ENCODE results near the gene TMEM143.
"Not testable (repeated sequence)": the region's sequence is repeated elsewhere in the genome, so short reads cannot be mapped to it uniquely, and the experiment has no call there.

Gene TMEM143

DNA sequence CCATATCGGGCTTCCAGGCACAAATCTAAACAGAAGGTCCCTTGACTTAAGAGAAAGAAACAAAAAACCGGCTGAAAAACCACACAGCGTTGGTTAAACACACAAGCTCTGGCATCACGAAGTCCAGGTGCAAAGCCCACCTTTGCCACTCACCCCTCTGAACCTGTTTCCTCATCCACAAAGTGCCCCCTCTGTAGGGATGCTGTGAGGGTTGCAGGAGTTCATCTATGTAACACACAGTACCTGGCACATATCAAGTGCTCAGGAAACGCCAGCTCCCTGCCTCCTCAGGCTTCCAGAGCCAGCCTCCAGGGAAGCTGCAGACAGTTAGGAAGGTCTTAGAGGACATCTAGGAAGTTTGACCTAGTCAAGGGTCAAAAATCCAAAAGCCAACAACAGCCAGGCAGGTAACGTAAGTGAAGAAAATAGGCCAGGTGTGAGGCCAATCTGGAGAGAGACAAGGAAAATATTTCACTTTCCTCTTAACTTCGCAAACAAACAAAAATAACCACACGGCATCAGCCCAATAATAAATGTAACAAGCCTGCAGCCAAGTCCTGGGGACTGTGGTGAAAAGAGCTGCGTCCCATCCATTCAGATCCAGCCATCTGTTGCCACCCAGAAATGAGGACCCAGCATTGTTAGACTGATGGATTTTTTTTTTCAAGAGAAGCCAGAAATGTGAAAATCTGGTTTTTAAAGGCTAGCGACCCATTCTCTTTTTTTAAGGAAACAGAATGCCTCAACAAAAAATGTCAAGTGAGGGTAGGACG, 17.6 kb upstream of the TMEM143 start:
- H3K27me3 ChIP-seq (ENCODE audit: insufficient read depth, low read length) = no peaks in the 10 kb centered on the region
- H3K4me3 ChIP-seq (ENCODE audit: low read length) = no peak overlapping the region
- no peaks in the 10 kb centered on the region for H3K9me3 ChIP-seq (ENCODE audit: low read length)
- H3K4me1 ChIP-seq (ENCODE audit: insufficient read depth, low read length) = no peaks in the 10 kb centered on the region
- no peak overlapping the region for H2AFZ ChIP-seq (ENCODE audit: low read depth, low read length)
- H3K36me3 ChIP-seq (ENCODE audit: insufficient read depth, low read length) = peaks cover 38% of the 10 kb centered on the region

DNA sequence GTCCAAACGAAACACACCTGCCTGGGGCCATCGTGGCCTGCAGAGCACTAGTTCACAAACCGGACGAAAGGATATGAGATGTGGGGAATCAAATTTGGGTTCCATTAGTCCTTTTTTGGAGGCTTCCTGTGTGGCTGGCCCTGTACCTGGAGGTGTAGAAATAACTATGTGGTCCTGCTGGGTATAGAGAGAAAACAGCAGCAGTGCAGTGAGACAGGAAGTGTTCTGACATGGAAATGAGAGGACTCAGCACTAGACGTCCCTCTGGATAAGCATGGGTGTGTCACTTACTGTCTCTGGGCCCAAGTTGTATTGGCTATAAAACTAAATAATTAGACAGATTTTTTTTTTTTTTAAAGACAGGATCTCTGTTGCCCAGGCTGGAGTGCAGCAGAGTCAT, 15.3 kb upstream of the TMEM143 start:
- Histone ChIP-seq H3K27me3 (ENCODE audit: insufficient read depth, low read length) (no peaks in the 10 kb centered on the region), H3K4me1 (ENCODE audit: insufficient read depth, low read length) (no peaks in the 10 kb centered on the region), H3K9me3 (ENCODE audit: low read length) (no peaks in the 10 kb centered on the region), H2AFZ (ENCODE audit: low read depth, low read length) (no peak overlapping the region), H3K4me3 (ENCODE audit: low read length) (no peak overlapping the region), H3K36me3 (ENCODE audit: insufficient read depth, low read length) (peaks cover 20% of the 10 kb centered on the region)

DNA sequence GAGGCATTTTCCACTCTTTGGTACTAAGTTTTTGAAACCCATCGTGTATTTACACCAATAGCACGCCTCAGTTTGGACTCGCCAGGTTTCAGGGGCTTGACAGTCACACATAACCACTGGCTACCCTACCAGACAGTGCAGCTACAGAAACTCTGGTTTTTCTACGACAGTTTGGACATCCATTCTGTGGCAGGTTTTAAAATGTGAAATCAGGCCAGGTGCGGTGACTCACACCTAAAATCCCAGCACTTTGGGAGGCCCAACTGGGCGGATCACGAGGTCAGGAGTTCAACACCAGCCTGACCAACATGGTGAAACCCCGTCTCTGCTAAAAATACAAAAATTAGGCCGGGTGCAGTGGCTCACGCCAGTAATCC, 14.4 kb upstream of the TMEM143 start:
- no peak overlapping the region for H3K4me3 ChIP-seq (ENCODE audit: low read length)
- H3K27me3 ChIP-seq (ENCODE audit: insufficient read depth, low read length) = no peaks in the 10 kb centered on the region
- H2AFZ ChIP-seq (ENCODE audit: low read depth, low read length) = no peak overlapping the region
- H3K36me3 ChIP-seq (ENCODE audit: insufficient read depth, low read length) = peaks cover 12% of the 10 kb centered on the region
- no peaks in the 10 kb centered on the region for H3K4me1 ChIP-seq (ENCODE audit: insufficient read depth, low read length)
- no peaks in the 10 kb centered on the region for H3K9me3 ChIP-seq (ENCODE audit: low read length)

DNA sequence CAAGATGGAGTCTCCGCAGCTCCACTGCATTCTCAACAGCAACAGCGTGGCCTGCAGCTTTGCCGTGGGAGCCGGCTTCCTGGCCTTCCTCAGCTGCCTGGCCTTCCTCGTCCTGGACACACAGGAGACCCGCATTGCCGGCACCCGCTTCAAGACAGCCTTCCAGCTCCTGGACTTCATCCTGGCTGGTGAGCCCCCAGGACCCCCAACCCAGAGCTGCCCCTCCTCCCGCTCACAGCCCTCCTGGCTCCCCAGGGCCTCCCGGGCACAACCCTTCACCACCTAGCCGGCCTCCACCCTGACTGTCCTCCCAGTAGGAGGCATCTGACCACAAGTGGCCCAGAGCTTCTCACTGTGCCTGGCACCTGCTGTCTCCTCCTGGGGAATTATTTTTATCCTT, 9.8 kb upstream of the TMEM143 start:
- H3K4me1 ChIP-seq (ENCODE audit: insufficient read depth, low read length) = no peaks in the 10 kb centered on the region
- no peak overlapping the region for H2AFZ ChIP-seq (ENCODE audit: low read depth, low read length)
- no peaks in the 10 kb centered on the region for H3K27me3 ChIP-seq (ENCODE audit: insufficient read depth, low read length)
- H3K9me3 ChIP-seq (ENCODE audit: low read length) = no peaks in the 10 kb centered on the region
- H3K4me3 ChIP-seq (ENCODE audit: low read length) = no peak overlapping the region
- H3K36me3 ChIP-seq (ENCODE audit: insufficient read depth, low read length) = no peaks in the 10 kb centered on the region

DNA sequence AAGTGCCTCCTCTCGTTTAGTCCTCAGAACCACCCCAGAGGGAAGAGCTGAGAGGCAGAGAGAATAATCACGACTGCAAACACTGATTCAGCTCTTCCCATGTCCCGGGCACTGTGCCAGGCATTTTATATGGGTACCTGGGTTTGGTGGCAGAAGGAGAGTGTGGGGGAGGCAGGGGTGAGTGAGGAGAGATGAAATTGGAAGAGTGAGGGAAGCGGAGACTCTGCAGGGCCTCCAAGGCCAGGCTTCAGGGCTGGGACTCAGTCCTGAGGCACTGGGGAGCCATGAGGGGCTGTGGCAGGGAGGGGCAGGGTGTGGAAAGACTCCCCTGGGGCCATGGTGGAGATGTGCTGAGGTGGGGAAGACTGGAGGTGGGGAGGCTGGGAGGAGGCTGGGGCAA, 9.2 kb upstream of the TMEM143 start:
- Histone ChIP-seq H3K4me3 (ENCODE audit: low read length) (no peak overlapping the region), H3K27me3 (ENCODE audit: insufficient read depth, low read length) (no peaks in the 10 kb centered on the region), H3K36me3 (ENCODE audit: insufficient read depth, low read length) (no peaks in the 10 kb centered on the region), H3K4me1 (ENCODE audit: insufficient read depth, low read length) (no peaks in the 10 kb centered on the region), H3K9me3 (ENCODE audit: low read length) (no peaks in the 10 kb centered on the region), H2AFZ (ENCODE audit: low read depth, low read length) (no peak overlapping the region)

DNA sequence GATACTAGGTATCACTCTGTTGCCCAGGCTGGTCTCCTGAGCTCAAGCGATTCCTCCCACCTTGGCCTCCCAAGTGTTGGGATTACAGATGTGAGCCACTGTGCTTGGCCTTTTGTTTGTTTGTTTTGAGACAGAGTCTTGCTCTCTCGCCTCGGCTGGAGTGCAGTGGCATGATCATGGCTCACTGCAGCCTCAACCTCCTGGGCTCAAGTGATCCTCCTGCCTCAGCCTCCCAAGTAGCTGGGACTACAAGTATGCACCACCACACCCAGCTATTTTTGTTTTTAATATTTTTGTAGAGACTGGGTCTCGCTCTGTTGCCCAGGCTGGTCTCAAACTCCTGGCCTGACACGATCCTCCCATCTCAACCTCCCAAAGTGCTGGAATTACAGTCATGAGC, 8.0 kb upstream of the TMEM143 start:
- H2AFZ ChIP-seq (ENCODE audit: low read depth, low read length); H3K36me3 ChIP-seq (ENCODE audit: insufficient read depth, low read length); H3K27me3 ChIP-seq (ENCODE audit: insufficient read depth, low read length); H3K9me3 ChIP-seq (ENCODE audit: low read length); H3K4me1 ChIP-seq (ENCODE audit: insufficient read depth, low read length); H3K4me3 ChIP-seq (ENCODE audit: low read length): not testable (repeated sequence)

DNA sequence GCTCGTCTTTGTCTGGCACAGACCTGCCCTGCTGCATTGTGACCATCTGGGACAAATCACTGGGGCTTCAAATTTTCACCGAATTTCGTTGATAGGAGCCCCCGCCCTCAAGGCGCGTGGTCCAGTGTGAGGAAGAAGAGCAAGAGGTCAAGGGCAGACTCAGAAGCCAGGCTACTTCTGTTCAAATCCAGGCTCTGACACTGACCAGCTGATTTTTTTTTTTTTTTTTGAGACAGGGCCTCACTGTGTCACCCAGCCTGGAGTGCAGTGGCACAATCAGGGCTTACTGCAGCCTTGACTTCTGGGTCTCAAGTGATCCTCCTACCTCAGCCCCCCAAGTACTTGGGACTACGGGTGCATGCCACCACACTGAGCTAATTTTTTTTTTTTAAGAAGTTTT, 7.6 kb upstream of the TMEM143 start:
- Histone ChIP-seq H3K27me3 (ENCODE audit: insufficient read depth, low read length) (no peaks in the 10 kb centered on the region), H3K36me3 (ENCODE audit: insufficient read depth, low read length) (no peaks in the 10 kb centered on the region), H3K4me3 (ENCODE audit: low read length) (no peak overlapping the region), H3K9me3 (ENCODE audit: low read length) (no peaks in the 10 kb centered on the region), H3K4me1 (ENCODE audit: insufficient read depth, low read length) (no peaks in the 10 kb centered on the region), H2AFZ (ENCODE audit: low read depth, low read length) (no peak overlapping the region)

DNA sequence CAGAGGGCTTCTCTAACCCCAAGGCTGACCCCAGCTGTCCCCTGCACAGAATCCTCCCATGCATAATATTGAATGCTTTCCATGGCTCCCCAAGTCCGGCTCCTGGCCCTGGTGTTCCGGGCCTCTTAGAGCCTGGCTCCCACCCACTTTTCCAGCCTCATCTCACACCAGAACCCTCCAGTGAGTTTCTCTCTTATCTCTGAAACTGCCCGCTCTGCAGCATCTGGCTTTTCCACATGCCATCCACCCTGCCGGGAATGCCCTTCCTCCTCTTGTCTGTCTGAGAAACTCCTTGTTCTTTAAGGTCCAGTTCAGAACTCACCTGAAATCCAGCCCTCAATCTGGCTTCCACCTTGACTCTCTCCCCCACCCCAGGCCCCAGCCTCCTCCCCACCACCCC, 7.2 kb upstream of the TMEM143 start:
- no peaks in the 10 kb centered on the region for H3K4me1 ChIP-seq (ENCODE audit: insufficient read depth, low read length)
- no peaks in the 10 kb centered on the region for H3K9me3 ChIP-seq (ENCODE audit: low read length)
- H3K36me3 ChIP-seq (ENCODE audit: insufficient read depth, low read length) = no peaks in the 10 kb centered on the region
- H3K27me3 ChIP-seq (ENCODE audit: insufficient read depth, low read length) = no peaks in the 10 kb centered on the region
- H2AFZ ChIP-seq (ENCODE audit: low read depth, low read length) = no peak overlapping the region
- no peak overlapping the region for H3K4me3 ChIP-seq (ENCODE audit: low read length)

DNA sequence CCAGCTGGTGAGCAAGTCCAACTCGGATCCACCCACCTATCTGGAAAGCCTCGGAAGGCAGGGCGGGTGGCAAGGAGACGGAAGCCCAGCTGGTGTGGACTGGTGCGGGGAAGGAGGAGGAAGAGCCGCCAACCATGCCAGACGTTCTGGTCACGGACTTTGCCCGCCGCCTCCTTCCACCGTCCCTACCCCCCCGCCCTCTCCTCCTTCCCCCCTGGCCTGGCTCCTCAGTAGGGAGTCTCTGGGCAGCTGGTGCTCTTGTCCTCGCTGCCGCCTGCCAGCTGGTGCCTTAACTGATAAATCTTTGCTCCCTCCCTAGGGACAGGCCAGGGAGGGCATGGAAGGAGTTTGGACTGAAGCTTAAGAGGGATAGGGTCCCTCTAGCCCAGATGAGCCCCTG, 5.2 kb upstream of the TMEM143 start:
- Histone ChIP-seq H3K36me3 (ENCODE audit: insufficient read depth, low read length) (no peaks in the 10 kb centered on the region), H3K4me3 (ENCODE audit: low read length) (no peak overlapping the region), H3K9me3 (ENCODE audit: low read length) (no peaks in the 10 kb centered on the region), H3K4me1 (ENCODE audit: insufficient read depth, low read length) (no peaks in the 10 kb centered on the region), H2AFZ (ENCODE audit: low read depth, low read length) (no peak overlapping the region), H3K27me3 (ENCODE audit: insufficient read depth, low read length) (no peaks in the 10 kb centered on the region)

DNA sequence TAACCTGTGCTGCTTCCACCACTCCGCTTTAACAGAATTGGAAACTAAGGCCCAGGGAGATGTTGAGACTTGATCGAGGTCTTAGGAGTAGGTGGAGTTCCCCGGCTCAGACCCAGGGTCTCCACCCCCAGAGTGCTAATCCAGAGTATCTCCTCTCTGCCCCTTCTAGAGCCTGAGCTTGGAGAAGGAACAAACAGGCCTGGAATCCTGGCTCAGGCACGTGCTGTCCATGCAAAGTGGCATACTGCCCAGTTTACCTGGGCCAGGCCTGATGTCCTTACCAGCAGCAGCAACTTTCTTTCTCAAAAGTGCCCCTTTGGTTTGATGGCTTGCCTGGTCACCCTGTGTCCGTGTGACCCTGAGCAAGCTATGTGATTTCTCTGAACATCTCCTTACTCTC, 4.1 kb upstream of the TMEM143 start:
- Histone ChIP-seq H2AFZ (ENCODE audit: low read depth, low read length) (no peak overlapping the region), H3K27me3 (ENCODE audit: insufficient read depth, low read length) (no peaks in the 10 kb centered on the region)

DNA sequence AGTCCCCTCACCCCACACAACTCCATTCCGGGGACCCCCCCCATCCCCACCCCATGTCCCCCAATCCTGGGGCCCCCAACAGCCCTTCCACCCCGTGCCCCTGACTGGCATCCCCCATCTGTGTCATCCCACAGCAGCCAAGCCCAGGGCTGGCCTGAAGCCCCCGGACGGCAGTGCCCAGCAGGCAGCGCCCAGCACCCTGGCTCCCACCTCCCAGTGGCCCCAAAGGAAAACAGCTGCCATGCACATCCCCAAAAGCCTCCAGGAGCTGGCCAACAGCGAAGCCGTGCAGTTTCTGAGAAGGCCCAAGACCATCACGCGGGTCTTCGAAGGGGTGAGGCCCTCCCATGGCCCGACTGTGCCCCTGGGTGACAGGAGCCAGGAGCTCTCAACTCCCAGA, 1.9 kb upstream of the TMEM143 start:
- no peak overlapping the region for H2AFZ ChIP-seq (ENCODE audit: low read depth, low read length)
- H3K9me3 ChIP-seq (ENCODE audit: low read length) = no peaks in the 10 kb centered on the region
- H3K27me3 ChIP-seq (ENCODE audit: insufficient read depth, low read length) = no peaks in the 10 kb centered on the region
- H3K4me3 ChIP-seq (ENCODE audit: low read length) = no peak overlapping the region
- no peaks in the 10 kb centered on the region for H3K4me1 ChIP-seq (ENCODE audit: insufficient read depth, low read length)
- no peaks in the 10 kb centered on the region for H3K36me3 ChIP-seq (ENCODE audit: insufficient read depth, low read length)

More for the DNA sequence above, 4.1 kb upstream of the TMEM143 start:
- Histone ChIP-seq H3K36me3 (ENCODE audit: insufficient read depth, low read length) (no peaks in the 10 kb centered on the region), H3K9me3 (ENCODE audit: low read length) (no peaks in the 10 kb centered on the region), H3K4me1 (ENCODE audit: insufficient read depth, low read length) (no peaks in the 10 kb centered on the region), H3K4me3 (ENCODE audit: low read length) (no peak overlapping the region)

DNA sequence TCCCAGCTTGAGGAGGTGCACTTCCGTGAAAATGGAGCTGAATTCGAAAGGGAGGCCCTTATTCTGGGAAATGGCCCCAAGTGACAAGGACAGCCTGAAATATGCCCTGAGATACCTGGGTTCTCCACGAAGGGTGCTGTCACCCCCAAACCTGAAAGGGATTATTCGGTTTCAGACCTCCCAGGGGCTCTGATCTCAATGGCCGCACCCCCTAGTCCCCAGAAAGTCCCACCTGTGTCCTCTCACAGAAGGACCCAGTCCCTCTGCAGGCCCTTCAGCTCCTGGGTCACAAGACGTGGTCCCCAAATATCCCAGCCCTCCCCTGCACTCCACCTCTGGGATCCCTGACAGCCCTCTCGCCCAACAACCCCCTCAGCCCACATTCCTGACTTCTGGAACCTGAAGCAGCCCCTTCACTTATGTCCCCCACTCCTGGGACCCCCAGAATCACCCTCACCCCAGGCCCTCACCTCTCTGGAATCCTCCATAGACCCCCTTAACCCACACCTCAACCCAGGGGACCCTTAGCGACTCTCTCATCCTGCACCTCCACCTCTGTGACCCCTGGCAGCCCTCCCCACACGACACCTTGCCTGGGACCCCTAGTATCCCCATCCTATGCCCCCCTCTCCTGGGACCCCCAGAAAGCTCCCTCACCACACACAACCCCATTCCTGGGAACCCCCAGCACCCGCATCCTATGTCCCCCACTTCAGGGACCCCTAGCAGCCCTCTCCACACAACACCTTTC, 1.0 kb upstream of the TMEM143 start:
- Histone ChIP-seq H3K27me3 (ENCODE audit: insufficient read depth, low read length) (no peaks in the 10 kb centered on the region), H3K36me3 (ENCODE audit: insufficient read depth, low read length) (no peaks in the 10 kb centered on the region), H2AFZ (ENCODE audit: low read depth, low read length) (no peak overlapping the region), H3K4me3 (ENCODE audit: low read length) (no peak overlapping the region), H3K4me1 (ENCODE audit: insufficient read depth, low read length) (no peaks in the 10 kb centered on the region), H3K9me3 (ENCODE audit: low read length) (no peaks in the 10 kb centered on the region)

DNA sequence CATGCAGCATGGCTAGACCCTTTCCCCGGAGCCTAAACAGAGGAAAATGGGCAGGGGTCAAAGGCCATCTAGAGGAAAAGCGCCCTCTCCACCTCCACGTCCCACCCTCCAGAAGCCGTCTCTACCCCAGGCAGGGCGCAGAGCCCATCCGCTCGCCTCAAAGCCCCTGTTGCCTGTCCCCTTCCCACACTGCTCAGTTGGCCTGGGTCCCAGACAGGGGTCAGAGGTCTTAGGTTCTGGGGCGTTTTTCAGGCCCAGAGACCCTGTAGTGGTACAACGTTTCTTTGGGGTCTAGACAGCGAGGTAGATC, 285 bp downstream of the TMEM143 start:
- Histone ChIP-seq H3K9me3 (ENCODE audit: low read length) (no peaks in the 10 kb centered on the region), H2AFZ (ENCODE audit: low read depth, low read length) (peak overlapping the region; percentile 48), H3K4me1 (ENCODE audit: insufficient read depth, low read length) (no peaks in the 10 kb centered on the region), H3K36me3 (ENCODE audit: insufficient read depth, low read length) (no peaks in the 10 kb centered on the region), H3K27me3 (ENCODE audit: insufficient read depth, low read length) (no peaks in the 10 kb centered on the region), H3K4me3 (ENCODE audit: low read length) (peak overlapping the region; percentile 55)
